Measurements from ENCODE around the gene ZKSCAN7.
"Not testable (repeated sequence)": the region's sequence is repeated elsewhere in the genome, so short reads cannot be mapped to it uniquely, and the experiment has no call there.

The ZKSCAN7 gene

DNA sequence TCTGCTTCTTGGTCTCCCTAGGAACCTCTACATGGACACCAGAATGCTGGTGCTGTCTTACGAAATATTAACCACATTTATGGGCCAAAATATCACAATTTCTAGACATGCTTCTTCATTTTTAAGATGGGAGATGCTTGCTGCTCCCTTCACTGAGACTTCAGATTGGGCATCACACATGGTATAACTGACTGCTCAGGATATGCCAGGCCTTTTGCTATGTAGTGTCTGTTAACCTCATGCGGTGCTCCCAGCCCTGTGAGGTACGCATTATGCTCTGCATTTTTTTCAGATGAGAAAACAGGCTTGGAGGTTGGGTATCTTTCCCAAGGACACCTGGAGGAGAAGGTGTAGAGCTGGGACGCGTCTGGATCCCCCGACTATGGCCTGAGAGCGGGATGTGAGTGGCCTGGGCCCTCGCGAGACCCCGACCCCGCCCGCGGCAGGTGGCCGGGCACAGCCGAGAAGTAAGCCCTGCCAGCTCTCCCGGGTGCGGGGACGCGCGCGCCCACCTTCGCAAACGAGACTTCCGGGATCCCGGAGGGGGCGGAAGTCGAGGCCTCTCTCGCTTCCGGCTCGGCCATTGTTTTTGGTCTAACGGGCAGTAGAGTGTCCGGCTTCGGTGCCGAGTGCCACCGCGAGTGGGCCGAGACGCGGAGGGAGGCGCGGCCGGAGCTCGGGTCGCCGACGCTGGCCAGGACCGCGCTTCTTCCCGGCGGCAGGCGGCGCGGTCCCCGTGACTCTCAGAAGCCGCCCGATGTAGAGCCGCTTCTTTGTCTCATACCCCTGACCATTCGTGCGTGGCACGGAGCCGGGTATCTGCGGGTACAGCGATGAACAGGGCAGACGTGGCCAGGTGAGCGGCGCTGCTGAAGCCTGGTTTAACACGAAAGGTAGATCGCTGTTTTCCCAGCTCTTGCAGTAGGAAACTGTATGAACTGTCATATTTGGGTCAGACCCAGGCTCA lies at the start of gene ZKSCAN7:
Gene ZKSCAN7, plus strand, starts transcription at position 568 of the 967 bp plus-strand sequence. CDS start 1,855 bp downstream, outside the sequence.
- peak; percentile 38 to 41 for DNase-seq

DNA sequence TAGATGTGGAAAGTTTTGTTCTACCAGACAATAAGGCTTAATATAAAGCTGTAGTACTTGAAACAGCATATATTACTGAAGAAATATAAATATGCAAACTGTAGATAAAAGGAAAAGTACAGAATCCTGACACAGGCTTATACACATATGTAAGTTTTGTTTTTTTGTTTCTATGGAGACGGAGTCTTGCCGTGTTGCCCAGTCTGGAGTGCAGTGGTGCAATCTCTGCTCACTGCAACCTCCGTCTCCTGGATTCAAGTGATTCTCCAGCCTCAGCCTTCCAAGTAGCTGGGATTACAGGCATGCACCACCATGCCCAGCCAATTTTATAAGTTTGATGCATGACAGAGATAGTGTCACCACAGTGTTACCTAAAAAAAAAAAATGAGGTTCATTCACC lies 48.4 kb upstream of the ZKSCAN7 start:
- DNase-seq, result no peak

- DNase-seq, result no peak
These were observed 48.0 kb upstream of the ZKSCAN7 start for GRCh38 chr3:44506961-44507360.

- no peak for DNase-seq
These were observed 45.5 kb upstream of the ZKSCAN7 start for GRCh38 chr3:44509393-44509921.

GRCh38 chr3:44510000-44510368 lies 45.0 kb upstream of the ZKSCAN7 start:
- DNase-seq, result peak in 1 of 2 donors; percentile 8

DNA sequence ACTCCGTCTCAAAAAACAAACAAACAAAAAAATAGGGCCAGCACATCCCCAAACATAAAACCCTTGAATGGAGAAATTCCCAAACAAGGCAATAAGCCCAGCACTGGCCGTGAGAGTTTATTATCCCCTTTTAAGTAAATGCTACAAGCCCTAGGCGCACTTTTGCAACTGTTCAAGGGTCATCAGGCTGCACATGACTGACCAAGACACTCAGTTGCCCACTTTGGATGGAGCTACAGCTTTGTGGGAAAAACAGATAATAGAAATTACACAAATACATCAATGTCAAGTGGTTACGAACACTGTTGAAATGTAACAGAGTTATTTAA lies 43.8 kb upstream of the ZKSCAN7 start:
- DNase-seq, result no peak

- no peak for DNase-seq
These were observed 41.5 kb upstream of the ZKSCAN7 start for GRCh38 chr3:44513513-44513912.

- no peak for DNase-seq
These were observed 38.8 kb upstream of the ZKSCAN7 start for GRCh38 chr3:44516230-44516629.

DNA sequence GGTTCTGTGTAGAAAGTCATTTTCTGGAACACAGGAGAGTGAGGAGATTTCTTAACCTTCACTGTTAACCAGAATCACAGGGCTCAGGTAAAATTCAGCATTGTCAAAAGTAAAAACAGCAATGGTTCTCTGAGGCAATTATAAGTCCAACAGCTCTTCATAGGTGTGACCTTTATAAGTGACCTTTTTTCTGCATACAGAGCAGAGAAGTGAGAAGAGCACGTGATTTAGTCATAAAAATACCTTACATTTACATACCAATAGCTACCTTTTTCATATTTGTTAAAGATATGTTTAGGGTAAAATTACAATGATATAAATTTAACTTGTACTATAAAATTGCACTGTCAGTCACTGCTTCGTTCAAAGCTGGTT lies 36.2 kb upstream of the ZKSCAN7 start:
- DNase-seq, result no peak

GRCh38 chr3:44521721-44522120 lies 33.3 kb upstream of the ZKSCAN7 start:
- DNase-seq, result no peak

DNA sequence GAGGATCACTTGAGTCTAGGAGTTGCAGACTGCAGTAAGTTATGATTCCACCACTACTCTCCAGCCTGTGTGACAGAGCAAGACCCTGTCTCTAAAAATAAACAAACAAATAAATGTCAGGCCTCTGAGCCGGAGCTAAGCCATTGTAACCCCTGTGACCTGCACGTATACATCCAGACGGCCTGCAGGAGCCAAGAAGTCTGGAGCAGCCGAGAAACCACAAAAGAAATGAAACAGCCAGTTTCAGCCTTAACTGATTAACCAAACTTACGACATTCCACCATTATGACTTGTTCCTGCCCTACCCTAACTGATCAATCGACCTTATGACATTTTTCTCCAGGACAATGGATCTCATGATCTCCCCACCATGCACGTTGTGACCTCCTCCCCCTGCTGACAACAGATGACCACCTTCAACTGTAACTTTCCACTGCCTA lies 32.5 kb upstream of the ZKSCAN7 start:
- DNase-seq, result no peak

GRCh38 chr3:44525060-44525459 lies 29.9 kb upstream of the ZKSCAN7 start:
- DNase-seq, result no peak

DNA sequence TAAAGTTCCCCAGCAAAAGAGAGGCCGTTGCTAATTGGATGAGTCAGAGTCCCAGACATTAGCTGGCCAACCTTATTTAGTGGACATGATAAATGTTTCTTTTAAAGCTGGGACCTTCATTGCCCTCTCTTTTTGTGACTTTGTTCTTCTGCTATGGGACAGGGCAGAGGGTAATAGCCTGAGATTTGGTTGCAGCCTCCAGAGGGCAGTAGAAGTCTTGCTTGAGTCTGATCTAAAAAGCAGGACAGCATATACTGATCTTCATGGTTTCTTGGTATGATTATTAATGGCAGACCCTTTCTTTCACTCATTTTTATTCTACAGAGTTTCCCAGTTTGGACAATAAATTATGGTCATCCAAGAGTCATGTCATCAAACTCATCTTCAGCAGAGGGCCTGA lies 25.1 kb upstream of the ZKSCAN7 start:
- no peak for DNase-seq

- no peak for DNase-seq
These were observed 24.1 kb upstream of the ZKSCAN7 start for GRCh38 chr3:44530911-44531310.

DNA sequence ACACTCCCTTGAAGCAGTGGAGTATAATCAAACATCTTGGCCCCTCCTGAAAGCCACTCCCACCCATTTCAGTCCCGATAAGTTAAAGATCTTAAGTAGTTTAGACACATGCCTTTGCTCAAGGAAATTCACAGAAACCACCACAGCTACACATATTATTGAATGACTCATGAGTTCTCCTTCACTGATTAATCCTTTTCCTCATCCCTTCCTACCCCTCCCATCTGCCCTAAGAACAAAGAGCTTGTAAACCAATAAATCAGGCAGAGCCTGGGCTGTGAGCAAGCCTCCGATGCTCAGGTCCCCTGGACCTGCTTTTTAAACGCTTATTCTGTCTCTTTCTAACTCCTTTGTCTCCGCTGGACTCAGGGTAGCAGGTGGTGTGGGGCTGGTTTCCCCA lies 20.3 kb upstream of the ZKSCAN7 start:
- DNase-seq, result not testable (repeated sequence)

GRCh38 chr3:44535364-44535763 lies 19.6 kb upstream of the ZKSCAN7 start:
- no peak for DNase-seq

GRCh38 chr3:44544811-44545210 lies 10.2 kb upstream of the ZKSCAN7 start:
- not testable (repeated sequence) for DNase-seq

DNA sequence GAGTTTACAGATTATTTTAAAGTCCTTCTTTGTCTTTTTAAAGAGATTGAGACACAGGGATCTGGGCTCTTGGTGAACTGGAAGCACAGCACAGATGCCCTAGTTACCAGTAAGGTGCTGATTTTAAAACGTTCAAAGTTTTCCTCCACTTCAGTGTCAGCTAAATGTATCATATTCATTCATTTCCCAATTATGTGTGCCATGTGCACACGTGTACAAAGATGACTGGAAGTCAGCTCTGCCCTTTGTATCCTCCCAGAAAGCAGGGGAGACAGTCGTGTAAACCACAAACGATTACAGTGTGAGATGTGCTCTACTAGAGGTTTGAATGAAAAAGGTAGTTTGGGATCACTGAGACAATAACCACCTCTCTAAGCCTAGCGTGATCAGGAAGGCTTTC lies 730 bp downstream of the ZKSCAN7 start:
- no peak for DNase-seq

DNA sequence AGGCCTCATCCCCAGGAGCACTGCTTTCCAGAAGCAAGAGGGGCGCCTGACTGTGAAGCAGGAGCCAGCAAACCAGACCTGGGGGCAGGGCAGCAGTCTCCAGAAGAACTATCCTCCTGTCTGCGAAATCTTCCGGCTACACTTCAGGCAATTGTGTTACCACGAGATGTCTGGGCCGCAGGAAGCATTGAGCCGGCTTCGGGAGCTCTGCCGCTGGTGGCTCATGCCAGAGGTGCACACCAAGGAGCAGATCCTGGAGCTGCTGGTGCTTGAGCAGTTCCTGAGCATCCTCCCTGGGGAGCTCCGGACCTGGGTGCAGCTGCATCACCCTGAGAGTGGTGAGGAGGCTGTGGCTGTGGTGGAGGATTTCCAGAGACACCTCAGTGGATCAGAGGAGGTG lies 2.1 kb downstream of the ZKSCAN7 start:
- DNase-seq, result no peak

DNA sequence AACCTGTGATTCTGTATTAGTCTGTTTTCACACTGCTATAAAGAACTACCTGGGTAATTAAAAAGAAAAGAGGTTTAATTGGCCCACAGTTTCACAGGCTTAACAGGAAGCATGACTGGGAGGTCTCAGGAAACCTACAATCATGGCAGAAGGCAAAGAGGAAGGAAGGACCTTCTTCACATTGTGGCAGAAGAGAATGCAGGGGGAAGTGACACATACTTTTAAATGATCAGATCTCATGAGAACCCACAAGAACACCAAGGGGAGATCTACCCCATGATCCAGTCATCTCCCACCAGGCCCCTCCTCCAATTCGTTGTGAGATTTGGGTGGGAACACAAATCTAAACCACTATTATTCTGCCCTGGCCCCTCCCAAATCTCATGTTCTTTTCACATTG lies 6.1 kb downstream of the ZKSCAN7 start:
- DNase-seq, result no peak

GRCh38 chr3:44562147-44562546 lies 7.2 kb downstream of the ZKSCAN7 start:
- no peak for DNase-seq

DNA sequence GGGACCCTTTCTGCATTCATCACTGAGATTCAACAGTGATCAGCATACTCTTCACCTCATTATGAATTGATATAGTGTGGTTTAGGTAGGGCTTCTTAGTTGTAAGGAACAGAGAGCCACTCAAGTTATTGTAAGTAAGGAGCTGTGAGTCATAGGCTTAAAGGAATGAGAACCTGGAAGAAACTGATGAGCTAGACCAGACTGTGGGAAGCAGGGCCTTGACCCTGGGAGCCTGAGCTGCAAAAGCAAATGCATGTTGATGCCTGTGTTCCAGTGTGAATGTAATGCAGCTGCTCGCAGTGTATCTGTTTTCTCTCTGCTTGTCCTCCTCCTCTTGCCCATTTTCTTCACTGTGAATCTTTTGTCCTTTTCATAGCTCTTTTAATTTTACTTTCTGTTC lies 13.6 kb downstream of the ZKSCAN7 start:
- DNase-seq, result no peak

DNA sequence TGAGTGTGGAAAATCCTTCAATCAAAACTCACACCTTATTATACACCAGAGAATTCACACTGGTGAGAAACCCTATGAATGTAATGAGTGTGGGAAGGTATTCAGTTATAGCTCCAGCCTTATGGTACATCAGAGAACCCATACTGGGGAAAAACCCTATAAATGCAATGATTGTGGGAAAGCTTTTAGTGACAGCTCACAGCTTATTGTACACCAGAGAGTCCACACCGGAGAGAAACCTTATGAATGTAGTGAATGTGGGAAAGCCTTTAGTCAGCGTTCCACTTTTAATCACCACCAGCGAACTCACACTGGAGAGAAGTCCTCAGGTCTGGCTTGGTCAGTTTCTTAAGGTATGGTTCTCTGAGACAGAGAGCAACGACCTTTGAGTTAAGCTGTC lies 16.0 kb downstream of the ZKSCAN7 start:
- no peak for DNase-seq

GRCh38 chr3:44576613-44577012 lies 21.6 kb downstream of the ZKSCAN7 start:
- DNase-seq, result no peak
